Activated B cell treated with CpG ODN at 0.5 μM for 24 hours (primary cell): ENCODE data around the gene ADGRA1. TPM values are rescaled to one million over a fixed set of nuclear protein-coding genes. Genes with fewer than 3 reads are reported as not detected.

Experiments used
- ATAC-seq: fragments of 200-7000 bp; cut with Tn5 transposase; one replicate; pipeline ENCODE4 v1.10.0; 2021; ENCODE audit warnings: low read depth, mild to moderate bottlenecking, moderate library complexity
- CTCF ChIA-PET: fragments of 350-600 bp; sonication (Branson Sonifier 250); formaldehyde crosslinking; loops from one replicate; lab custom pipeline; 2021; ENCODE audit warnings: antibody characterized with exemption; lab: Charles Lee
- POLR2A ChIA-PET: fragments of 350-600 bp; sonication (Branson Sonifier 250); formaldehyde crosslinking; loops from one replicate; lab custom pipeline; 2021; ENCODE audit warnings: antibody characterized with exemption; lab: Charles Lee
- DNase-seq: peaks from one replicate; pipeline ENCODE4 v3.0.0; 2022
- H3K27ac Mint-ChIP-seq: one replicate; pipeline ENCODE4 v1.8.0; 2020; ENCODE audit warnings: mixed read lengths
- H3K27me3 Mint-ChIP-seq: one replicate; pipeline ENCODE4 v1.8.0; 2021; ENCODE audit warnings: mixed read lengths
- H3K36me3 Mint-ChIP-seq: one replicate; pipeline ENCODE4 v1.8.0; 2021; ENCODE audit warnings: low read depth, mixed read lengths
- H3K4me1 Mint-ChIP-seq: one replicate; pipeline ENCODE4 v1.8.0; 2021; ENCODE audit warnings: mixed read lengths
- H3K4me3 Mint-ChIP-seq: one replicate; pipeline ENCODE4 v1.8.0; 2020; ENCODE audit warnings: mild to moderate bottlenecking, mixed read lengths
- H3K9me3 Mint-ChIP-seq: one replicate; pipeline ENCODE4 v1.8.0; 2020; ENCODE audit warnings: mixed read lengths
- CTCF ChIP-seq: fragments of 200-600 bp; IDR thresholded peaks from one replicate; pipeline ENCODE4 v1.8.0; 2022; ENCODE audit warnings: antibody characterized with exemption, mild to moderate bottlenecking
- intact Hi-C: fragments of 100-400 bp; cut with micrococcal nuclease; formaldehyde crosslinking; loops from one replicate; pipeline ENCODE4 v1.15.1; 2024
- total RNA-seq: library from RNA; stranded (reverse); gene quantifications from 2 replicates; pipeline ENCODE4 v1.2.3, GENCODE V29; 2022

The ADGRA1 gene
- total RNA-seq, 1 donor from 2014 or later = not detected

GRCh38 chr10:133083422-133084100 lies 4.2 kb upstream of the ADGRA1 start:
- Mint-ChIP-seq H3K9me3 (no peaks in the 10 kb centered on the region), H3K27ac (no peak overlapping the region), H3K27me3 (peaks cover 16% of the 10 kb centered on the region), H3K4me3 (no peak overlapping the region), H3K36me3 (no peaks in the 10 kb centered on the region), H3K4me1 (peaks cover 5% of the 10 kb centered on the region)
- ChIA-PET CTCF (no interaction called here), POLR2A (no interaction called here)
- ATAC-seq (no peak), DNase-seq (no peak)
- TF ChIP-seq CTCF = no peak
- intact Hi-C loops = no loop called here

- no peak for DNase-seq
- no peaks in the 10 kb centered on the region for H3K36me3 Mint-ChIP-seq
- no peak for TF ChIP-seq CTCF
- ChIA-PET CTCF (no interaction called here), POLR2A (no interaction called here)
- H3K27me3 Mint-ChIP-seq = peaks cover 21% of the 10 kb centered on the region
- ATAC-seq = no peak
- no peak overlapping the region for H3K4me3 Mint-ChIP-seq
- H3K27ac Mint-ChIP-seq = no peak overlapping the region
- no peaks in the 10 kb centered on the region for H3K9me3 Mint-ChIP-seq
- intact Hi-C loops = no loop called here
- H3K4me1 Mint-ChIP-seq = peaks cover 5% of the 10 kb centered on the region
These were observed 3.2 kb upstream of the ADGRA1 start for GRCh38 chr10:133084491-133084890.

- POLR2A ChIA-PET = no interaction called here
- H3K4me3 Mint-ChIP-seq = no peak overlapping the region
- TF ChIP-seq CTCF = no peak
- peaks cover 5% of the 10 kb centered on the region for H3K4me1 Mint-ChIP-seq
- no peaks in the 10 kb centered on the region for H3K36me3 Mint-ChIP-seq
- peaks cover 24% of the 10 kb centered on the region for H3K27me3 Mint-ChIP-seq
- CTCF ChIA-PET = no interaction called here
- intact Hi-C loops = no loop called here
- no peak overlapping the region for H3K27ac Mint-ChIP-seq
- ATAC-seq = no peak
- H3K9me3 Mint-ChIP-seq = no peaks in the 10 kb centered on the region
- no peak for DNase-seq
These were observed 2.2 kb upstream of the ADGRA1 start for GRCh38 chr10:133085251-133086125.

- Mint-ChIP-seq H3K36me3 (no peaks in the 10 kb centered on the region), H3K4me1 (peaks cover 5% of the 10 kb centered on the region), H3K27me3 (peaks cover 25% of the 10 kb centered on the region), H3K4me3 (no peak overlapping the region), H3K9me3 (no peaks in the 10 kb centered on the region), H3K27ac (no peak overlapping the region)
- intact Hi-C loops = no loop called here
- ChIA-PET POLR2A (no interaction called here), CTCF (no interaction called here)
- DNase-seq = no peak
- TF ChIP-seq CTCF = no peak
- no peak for ATAC-seq
These were observed 1.5 kb upstream of the ADGRA1 start for GRCh38 chr10:133086247-133086646.

- POLR2A ChIA-PET = no interaction called here
- DNase-seq = no peak
- no peak for ATAC-seq
- no peaks in the 10 kb centered on the region for H3K9me3 Mint-ChIP-seq
- H3K27ac Mint-ChIP-seq = no peak overlapping the region
- H3K4me3 Mint-ChIP-seq = no peak overlapping the region
- intact Hi-C loops = no loop called here
- CTCF ChIA-PET = no interaction called here
- H3K36me3 Mint-ChIP-seq = no peaks in the 10 kb centered on the region
- H3K27me3 Mint-ChIP-seq = peaks cover 27% of the 10 kb centered on the region
- peaks cover 5% of the 10 kb centered on the region for H3K4me1 Mint-ChIP-seq
- no peak for TF ChIP-seq CTCF
These were observed 562 bp upstream of the ADGRA1 start for GRCh38 chr10:133087045-133087678.
